Activated CD4-positive, alpha-beta T cell treated with anti-CD3 and anti-CD28 coated beads for 4 hours (primary cell): ENCODE results near the gene TRMT112.
"Not testable (repeated sequence)": the region's sequence is repeated elsewhere in the genome, so short reads cannot be mapped to it uniquely, and the experiment has no call there.

Experiments
- DNase-seq, 2 donors: peaks; one replicate each; pipeline ENCODE4 v3.0.0-alpha.2; 2020

Gene TRMT112

DNA sequence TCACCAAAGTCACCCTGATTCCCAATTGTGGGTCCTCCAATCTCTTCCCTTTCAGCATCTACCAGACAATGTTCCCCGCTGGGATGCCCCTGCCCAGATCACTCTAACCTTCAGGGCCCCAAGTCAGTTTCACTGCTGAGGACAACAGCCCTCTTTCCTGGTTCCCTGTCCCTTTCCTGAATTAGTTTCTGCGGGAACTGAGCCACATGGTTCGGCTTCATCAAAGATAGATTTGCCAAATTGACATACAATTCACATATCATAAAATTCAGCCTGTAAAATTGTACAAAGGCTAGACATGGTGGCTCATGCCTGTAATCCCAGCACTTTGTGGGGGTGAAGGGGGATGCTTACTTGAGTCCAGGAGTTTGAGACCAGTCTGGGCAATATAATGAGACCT is 10.6 kb upstream of the TRMT112 start:
- DNase-seq, result no peak

DNA sequence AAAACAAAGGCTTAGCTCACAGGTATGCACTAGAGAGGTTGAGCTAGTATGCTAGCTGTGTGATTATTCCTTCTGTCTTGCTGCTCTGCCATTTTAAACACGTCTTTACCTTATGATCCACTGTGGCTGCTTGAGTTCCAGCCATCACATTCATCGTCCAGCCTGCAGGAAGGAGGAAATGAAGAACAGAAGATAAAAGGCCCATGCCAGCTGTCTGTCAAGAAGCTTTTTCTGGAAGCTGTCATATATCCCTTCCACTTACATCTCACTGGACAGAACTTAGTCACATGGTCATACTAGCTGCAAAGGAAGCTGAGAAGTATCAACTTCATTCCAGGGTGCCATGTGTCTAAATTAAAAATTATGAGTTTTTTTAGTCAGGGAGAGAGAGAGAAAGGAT is 10.0 kb upstream of the TRMT112 start:
- DNase-seq, result no peak

DNA sequence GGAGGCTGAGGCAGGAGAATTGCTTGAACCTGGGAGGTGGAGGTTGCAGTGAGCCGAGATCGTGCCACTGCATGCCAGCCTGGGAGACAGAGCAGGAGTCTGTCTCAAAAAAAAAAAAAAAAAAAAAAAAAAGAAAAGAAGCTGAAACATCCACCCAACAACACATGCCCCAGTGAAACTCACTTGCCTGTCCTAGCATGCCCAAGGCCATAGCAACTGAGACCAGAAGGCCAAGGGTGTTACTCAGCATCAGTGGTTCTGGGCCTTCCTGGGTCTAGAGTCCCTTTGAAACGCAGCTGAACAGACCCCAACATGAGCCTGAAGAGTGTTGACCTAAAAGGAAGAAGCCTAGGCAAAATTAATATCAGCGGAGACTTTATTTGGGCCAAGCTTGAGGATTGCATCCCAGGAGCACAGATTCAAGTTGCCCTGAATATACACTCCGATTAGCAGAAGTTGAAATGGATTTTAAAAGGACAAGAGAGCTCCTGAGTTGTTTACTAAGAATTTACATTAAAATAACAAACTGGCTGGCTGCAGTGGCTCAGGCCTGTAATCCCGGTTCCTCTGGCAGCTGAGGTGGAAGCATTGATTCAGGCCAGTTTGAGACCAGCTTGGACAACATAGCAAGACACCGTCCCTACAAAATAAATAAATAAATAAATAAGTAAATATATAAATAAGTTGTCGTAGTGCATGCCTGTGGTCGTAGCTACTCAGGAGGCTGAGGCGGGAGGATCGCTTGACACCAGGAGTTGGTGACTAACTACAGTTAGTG is 7.5 kb upstream of the TRMT112 start:
- no peak for DNase-seq

DNA sequence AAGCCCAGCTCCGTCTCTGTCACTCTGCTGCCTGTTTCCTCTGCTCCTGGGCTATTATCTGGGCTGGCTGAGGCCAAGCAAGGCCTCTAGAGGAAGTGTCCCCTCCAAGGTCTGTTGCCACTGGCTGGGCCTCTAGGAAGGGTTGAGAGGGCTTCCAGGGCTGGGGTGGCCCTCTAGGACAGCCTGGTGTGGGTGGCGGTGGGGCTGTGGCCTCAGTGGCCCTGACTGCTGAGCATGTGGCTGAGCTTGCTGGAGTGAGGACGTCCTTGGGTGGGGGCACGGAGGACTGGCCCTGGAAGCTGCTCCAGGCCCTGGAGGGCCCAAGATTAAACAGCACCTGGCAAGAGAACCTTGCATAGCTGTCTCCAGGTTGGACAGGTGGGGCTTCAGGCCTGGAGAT is 6.6 kb upstream of the TRMT112 start:
- DNase-seq, result not testable (repeated sequence)

DNA sequence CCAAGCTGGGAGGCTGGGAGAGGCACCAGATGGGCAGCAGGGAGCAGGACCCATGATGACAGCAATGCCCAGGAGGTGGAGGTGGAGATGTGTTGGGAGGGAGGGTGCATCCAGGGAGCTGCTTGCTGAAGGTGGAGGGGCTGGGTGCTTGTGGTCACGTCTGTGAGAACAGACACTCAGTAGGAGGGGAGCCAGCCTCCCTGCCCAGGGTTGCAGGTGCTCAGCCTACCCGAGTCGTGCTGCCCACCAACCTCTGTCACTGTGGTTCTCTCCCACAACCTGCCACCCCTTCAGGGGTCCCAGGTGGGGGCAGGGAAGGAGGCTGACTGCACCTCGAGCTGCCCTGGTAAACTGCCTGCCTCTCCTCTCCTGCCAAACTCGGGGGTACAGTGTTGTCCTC is 6.0 kb upstream of the TRMT112 start:
- DNase-seq, result no peak

DNA sequence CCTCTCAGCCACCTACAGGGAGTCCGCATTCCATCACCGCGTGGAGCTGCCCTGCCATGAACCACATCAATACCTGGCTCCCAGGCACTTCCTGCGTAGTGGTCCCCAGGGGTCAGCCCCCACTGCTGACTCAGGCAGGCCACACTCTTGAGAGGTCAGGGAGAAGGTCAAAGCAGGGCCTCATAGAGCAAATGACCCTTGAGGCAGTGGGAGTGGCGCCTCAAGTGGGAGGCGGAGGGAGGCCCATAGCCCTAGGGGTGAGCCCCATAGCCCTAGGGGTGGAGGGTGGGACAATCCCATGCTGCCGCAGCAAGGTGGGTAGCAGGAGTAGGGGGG is 5.5 kb upstream of the TRMT112 start:
- DNase-seq, result no peak

DNA sequence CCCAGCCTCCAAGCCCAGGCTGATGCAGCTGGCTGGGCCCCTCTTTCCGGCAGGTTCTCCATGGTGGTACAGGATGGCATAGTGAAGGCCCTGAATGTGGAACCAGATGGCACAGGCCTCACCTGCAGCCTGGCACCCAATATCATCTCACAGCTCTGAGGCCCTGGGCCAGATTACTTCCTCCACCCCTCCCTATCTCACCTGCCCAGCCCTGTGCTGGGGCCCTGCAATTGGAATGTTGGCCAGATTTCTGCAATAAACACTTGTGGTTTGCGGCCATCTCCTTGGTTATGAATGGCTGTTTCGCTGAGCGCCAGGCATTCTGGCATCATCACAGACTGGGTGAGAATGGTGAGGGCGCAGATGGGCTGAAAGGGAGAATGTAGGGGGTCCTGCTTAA is 4.2 kb upstream of the TRMT112 start:
- no peak for DNase-seq

DNA sequence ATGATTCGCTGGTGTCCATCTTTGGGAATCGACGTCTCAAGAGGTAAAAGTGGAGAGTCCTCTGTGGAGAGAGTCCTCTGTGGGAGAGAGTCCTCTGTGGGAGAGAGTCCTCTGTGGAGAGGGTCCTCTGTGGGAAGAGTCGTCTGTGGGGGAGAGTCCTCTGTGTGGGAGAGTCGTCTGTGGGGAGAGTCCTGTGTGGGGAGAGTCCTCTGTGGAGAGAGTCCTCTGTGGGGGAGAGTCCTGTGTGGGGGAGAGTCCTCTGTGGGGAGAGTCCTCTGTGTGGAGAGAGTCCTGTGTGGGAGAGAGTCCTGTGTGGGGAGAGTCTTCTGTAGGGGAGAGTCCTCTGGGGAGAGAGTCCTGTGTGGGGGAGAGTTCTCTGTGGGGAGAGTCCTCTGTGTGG is 3.7 kb upstream of the TRMT112 start:
- no peak for DNase-seq

DNA sequence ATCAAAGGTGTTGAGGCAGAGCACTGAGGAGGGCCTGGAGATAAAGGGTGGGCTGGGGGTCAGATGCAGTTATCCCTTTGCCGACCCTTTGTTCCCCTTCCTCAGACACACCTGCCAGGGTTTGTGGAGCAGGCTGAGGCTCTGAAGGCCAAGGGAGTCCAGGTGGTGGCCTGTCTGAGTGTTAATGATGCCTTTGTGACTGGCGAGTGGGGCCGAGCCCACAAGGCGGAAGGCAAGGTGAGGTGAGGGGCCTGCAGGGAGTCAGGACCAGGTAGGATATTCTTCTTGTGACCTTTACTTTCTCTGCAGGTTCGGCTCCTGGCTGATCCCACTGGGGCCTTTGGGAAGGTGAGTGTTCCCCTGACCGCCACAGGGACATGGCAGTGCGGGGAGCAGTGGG is 3.2 kb upstream of the TRMT112 start:
- DNase-seq, result no peak

DNA sequence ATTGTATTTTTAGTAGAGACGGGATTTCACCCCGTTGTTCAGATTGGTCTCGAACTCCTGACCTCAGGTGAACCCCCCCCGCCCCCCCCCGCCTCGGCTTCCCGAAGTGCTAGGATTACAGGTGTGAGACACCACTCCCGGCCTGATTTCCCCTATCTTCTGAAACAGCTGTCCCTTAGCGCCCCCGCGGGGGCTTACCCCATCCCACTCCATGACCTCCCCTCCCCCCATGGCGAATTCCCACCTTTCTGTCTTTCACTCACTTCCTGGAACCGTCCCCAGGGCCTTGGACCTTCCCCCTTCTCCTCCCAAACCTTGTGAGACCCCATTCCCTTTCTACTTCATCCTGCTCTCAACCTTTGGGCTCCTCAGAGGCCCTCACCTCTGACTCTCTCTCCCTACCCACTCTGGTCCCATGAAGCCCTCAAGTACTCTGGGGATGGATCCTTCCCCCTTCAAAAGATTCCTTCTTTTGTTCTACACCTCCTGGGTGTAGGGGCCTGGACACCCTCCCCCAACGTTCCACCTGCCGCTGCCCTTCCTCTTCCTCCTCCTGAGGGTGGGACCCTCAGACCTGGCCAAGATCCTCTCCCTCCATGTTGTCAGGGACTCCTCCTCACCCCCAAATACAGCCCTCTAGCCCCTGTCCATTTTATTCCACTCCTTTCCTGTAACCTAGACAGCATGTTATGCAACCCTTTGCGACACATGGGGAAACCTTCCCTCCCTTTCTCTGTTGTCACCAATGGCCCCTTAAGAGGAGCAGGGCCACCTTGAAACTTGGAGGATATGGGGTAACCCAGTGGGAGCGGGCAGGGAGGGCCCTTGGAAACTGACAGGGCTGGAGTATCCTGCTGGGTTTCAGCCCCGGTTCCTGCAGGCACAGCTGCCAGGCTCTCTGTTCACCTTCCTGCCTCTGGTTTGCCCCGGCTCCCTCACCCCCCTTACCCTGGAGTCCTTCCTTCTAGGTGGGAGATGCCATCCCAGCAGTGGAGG is 1.7 kb upstream of the TRMT112 start:
- DNase-seq, result no peak

DNA sequence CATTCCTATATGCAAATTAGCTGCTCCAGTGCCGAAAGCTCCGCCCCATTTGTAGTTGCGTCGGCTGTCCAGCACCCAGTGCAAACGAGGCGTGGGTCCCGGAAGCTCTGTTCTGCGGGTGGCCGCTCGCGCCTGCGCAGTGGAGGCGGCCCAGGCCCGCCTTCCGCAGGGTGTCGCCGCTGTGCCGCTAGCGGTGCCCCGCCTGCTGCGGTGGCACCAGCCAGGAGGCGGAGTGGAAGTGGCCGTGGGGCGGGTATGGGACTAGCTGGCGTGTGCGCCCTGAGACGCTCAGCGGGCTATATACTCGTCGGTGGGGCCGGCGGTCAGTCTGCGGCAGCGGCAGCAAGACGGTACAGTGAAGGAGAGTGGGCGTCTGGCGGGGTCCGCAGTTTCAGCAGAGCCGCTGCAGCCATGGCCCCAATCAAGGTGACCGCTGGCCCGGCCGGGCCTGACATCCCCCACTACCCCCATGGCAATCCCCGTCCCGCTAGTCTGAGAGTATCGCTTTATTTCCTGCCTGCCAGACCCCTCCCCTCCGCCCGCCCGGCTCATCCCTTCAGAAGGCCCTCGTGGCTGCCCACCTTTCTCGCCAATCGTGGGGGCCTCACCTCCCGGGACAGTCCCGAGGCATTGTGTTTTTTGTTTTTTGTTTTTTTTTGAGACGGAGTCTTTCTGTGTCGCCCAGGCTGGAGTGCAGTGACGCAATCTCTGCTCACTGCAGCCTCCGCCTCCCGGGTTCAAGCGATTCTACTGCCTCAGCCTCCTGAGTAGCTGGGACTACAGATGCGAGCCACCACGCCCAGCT is 804 bp upstream of the TRMT112 start, which contains the start of gene PRDX5:
TSS of gene PRDX5 (plus strand) at position 161 of the 805 bp plus-strand sequence. CDS start at position 256, 95 bp downstream.
- peak; percentile 89 to 94 for DNase-seq

DNA sequence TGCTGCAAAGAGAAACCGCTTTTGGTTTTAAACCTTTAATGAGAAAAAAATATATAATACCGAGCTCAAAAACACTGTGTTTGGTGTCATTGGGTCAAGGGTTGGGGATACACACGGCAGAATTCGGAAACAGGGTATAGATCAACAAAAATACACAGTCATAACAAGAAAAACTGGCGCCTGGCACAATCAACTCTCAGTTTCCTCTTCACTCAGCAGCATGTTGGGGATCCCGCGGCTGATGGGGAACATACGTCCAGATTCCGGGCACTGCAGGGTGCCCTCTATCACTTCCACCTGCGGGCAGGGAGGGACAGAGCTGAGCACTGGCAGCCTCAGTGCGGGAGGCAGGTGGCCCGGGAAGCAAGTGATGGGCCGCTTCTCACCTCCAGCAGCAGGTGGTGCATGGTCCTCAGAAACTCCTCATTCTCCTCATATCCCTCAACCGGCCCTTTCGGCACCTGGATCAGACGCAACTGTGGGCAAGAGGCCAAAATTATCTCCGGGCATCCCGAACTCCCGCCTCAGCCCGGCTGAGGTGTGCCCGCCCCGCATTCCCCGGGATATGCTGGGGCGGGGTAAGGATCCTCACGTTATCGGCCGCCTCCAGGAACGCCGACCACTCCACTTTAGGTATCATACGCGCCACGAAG is 561 bp downstream of the TRMT112 start:
- DNase-seq, result peak in 1 of 2 donors; percentile 28

DNA sequence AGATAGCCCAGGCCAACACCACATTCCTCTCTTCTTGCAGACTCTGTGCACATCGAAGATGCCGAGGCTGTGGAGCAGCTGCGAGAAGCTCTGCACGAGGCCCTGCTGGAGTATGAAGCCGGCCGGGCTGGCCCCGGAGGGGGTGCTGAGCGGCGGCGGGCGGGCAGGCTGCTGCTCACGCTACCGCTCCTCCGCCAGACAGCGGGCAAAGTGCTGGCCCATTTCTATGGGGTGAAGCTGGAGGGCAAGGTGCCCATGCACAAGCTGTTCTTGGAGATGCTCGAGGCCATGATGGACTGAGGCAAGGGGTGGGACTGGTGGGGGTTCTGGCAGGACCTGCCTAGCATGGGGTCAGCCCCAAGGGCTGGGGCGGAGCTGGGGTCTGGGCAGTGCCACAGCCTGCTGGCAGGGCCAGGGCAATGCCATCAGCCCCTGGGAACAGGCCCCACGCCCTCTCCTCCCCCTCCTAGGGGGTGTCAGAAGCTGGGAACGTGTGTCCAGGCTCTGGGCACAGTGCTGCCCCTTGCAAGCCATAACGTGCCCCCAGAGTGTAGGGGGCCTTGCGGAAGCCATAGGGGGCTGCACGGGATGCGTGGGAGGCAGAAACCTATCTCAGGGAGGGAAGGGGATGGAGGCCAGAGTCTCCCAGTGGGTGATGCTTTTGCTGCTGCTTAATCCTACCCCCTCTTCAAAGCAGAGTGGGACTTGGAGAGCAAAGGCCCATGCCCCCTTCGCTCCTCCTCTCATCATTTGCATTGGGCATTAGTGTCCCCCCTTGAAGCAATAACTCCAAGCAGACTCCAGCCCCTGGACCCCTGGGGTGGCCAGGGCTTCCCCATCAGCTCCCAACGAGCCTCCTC is 1.5 kb downstream of the TRMT112 start:
- not testable (repeated sequence) for DNase-seq

DNA sequence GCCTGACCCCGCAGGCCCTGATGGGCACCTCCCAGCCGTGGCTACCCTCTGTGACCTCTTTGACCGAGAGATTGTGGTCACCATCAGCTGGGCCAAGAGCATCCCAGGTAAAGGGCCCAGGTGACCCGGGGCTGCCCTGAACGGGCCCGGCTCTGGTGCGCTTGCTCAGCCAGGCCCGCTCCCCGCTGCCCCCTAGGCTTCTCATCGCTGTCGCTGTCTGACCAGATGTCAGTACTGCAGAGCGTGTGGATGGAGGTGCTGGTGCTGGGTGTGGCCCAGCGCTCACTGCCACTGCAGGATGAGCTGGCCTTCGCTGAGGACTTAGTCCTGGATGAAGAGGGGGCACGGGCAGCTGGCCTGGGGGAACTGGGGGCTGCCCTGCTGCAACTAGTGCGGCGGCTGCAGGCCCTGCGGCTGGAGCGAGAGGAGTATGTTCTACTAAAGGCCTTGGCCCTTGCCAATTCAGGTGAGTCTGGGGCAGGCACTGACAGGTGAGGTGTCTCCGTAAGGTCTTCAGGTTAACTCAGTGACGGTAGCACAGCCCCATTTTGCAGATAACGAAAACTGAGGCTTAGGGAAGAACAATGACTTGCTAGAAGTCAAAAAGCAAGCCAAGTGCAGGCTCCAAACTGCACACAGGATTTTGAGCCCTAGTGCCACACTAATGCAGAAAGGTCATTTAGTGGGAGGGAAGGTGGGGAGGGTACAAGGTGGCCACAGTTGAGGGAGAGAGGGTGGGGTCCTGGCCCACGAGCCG is 2.4 kb downstream of the TRMT112 start:
- no peak for DNase-seq

DNA sequence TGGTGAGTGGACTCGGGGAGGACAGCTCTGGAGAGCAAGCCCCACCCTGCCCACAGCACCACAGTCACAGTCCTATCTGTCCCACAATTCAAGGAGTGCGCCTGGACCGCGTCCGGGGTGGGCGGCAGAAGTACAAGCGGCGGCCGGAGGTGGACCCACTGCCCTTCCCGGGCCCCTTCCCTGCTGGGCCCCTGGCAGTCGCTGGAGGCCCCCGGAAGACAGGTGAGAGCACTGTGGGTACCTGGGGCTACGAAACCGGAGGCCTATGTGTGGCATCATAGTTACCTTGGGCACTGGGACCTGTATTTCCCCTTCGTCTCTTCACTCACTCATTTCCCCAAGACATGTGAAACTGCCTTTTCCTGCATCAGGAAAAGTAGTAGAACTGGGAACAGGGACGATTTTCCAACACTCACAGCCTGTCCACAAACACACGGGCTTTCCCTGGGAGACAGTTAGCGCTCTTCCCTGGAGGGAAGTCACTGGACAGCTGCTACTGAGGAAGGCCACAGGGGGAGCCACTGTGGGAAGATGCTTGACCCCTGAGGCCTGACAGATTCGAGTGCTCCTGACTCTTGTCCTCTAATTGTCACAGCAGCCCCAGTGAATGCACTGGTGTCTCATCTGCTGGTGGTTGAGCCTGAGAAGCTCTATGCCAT is 3.1 kb downstream of the TRMT112 start:
- no peak for DNase-seq

DNA sequence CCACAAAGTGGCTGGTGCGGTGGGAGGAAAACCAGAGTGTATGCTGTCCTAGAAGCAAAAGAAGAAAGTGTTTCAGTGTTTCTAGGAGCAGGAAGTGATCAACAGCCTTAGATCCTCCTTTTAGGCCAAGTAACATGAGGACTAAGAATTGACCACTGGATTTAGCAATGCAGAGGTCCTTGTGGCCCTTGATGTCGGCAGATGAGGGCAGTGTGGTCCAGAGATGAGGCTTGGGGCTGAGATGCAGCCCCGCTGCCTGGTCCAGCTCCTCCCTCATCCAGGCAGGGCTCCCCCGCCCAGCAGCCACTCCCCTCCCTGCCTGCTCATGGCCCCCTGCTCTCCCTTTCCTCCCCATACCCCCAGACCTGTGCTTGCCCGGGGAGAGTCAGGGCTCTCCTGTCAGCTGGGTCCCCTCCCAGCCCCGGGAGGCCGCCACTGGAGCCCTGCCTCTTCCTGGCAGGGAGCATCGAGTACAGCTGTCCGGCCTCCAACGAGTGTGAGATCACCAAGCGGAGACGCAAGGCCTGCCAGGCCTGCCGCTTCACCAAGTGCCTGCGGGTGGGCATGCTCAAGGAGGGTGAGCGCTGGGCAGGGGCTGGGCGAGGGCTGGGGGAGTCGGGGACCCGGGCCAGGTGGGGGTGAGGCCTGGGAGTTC is 3.7 kb downstream of the TRMT112 start:
- DNase-seq, result no peak

DNA sequence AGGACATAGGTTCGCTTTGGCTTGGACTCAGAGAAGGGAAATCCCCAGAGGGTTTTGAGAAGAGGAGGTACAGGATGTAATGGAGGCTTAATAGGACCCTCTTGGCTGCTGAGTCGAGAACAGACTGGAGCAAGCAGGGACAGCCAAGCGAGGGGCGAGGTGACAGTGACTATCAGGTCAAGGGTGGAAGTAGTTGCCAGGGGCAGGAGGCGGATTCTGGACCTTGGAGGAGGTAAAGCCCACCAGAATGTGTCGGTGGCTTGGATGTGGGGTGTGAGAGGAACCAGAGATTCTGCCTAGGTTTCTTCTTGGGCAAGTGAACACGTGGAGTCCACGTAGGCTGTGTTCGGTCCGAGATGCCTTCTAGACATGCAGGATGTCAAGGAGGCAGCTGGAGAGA is 4.4 kb downstream of the TRMT112 start:
- no peak for DNase-seq

DNA sequence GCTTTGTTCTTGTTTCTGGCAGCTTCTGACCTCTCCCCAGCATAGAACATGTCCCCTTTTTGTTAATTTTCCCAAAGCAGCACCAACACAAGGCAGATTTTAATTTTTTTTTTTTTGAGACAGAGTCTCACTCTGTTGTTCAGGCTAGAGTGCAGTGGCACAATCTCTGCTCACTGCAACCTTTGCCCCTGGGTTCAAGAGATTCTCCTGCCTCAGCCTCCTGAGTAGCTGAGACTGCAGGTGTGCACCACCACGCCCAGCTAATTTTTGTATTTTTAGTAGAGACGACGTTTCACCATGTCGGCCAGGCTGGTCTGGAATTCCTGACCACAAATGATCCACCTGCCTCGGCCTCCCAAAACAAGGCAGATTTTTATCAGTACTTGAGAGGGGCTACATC is 9.6 kb downstream of the TRMT112 start:
- not testable (repeated sequence) for DNase-seq

DNA sequence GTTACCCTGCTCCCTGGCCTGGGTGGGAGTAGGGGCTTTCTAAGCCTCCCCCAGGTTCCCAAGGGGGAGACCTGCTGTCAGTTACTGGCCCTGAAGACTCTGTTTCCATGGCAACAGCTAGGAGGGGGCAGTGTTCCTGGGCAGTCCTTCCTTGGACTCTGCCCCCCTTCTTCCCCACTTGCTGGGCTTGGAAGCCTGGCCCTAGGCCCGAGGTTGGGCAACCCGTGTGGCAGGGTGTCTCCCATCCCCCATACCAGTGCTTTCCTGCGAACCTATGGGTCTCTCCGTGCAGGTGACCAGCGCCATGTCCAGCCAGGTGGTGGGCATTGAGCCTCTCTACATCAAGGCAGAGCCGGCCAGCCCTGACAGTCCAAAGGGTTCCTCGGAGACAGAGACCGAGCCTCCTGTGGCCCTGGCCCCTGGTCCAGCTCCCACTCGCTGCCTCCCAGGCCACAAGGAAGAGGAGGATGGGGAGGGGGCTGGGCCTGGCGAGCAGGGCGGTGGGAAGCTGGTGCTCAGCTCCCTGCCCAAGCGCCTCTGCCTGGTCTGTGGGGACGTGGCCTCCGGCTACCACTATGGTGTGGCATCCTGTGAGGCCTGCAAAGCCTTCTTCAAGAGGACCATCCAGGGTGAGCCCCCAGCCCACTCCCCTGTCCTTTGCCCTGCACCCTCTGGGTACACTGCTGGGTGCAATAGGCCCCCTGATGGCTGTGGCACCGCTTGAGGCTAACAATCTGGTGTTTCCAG is 10.3 kb downstream of the TRMT112 start:
- no peak for DNase-seq
